Gastrocnemius medialis (tissue), 4 donors: ENCODE measurements around the gene XRRA1. TPM values are rescaled to one million over a fixed set of nuclear protein-coding genes. Genes with fewer than 3 reads are reported as not detected.

ENCODE experiments used
- ATAC-seq, 2 donors: fragments of 150-250 bp; one replicate each; pipeline ENCODE4 v1.9.1; 2016
- DNase-seq, 2 donors: peaks; one replicate each; pipeline ENCODE4 v3.0.0-alpha.2; 2019
- H3K27ac ChIP-seq, 4 donors: fragments of 200-600 bp; sonication (generic); 1 replicate in 1 of 4; 2 replicates in 3 of 4; pipeline ENCODE4 v1.5.1; 2016 to 2018; ENCODE audit warnings: mild to moderate bottlenecking in 2 of 4, moderate library complexity in 1 of 4
- H3K27me3 ChIP-seq, 3 donors: fragments of 200-600 bp; sonication (generic) in 2 of 3; 1 replicate in 1 of 3; 2 replicates in 2 of 3; pipeline versions ENCODE4 v1.5.1 to v1.6.0; 2016 to 2019; ENCODE audit warnings: mild to moderate bottlenecking in 1 of 3, moderate library complexity in 1 of 3
- H3K36me3 ChIP-seq, 2 donors: fragments of 200-600 bp; sonication (generic) in 1 of 2; one replicate each; pipeline ENCODE4 v1.5.1; 2017 to 2018
- H3K4me1 ChIP-seq, 2 donors: fragments of 200-600 bp; sonication (generic) in 1 of 2; one replicate each; pipeline ENCODE4 v1.5.1; 2016 to 2017; ENCODE audit warnings: mild to moderate bottlenecking in 2 of 2
- H3K4me3 ChIP-seq, 4 donors: fragments of 200-600 bp; sonication (generic) in 3 of 4; 1 replicate in 1 of 4; 2 replicates in 3 of 4; pipeline ENCODE4 v1.5.1; 2016 to 2019; ENCODE audit warnings: mild to moderate bottlenecking in 2 of 4
- H3K9me3 ChIP-seq, 3 donors: fragments of 200-600 bp; sonication (generic) in 2 of 3; 1 replicate in 1 of 3; 2 replicates in 2 of 3; pipeline ENCODE4 v1.5.1; 2016 to 2019
- CTCF ChIP-seq, 5 experiments: fragments of 450-650 bp in 3 of 5; fragments of 200-600 bp in 2 of 5; sonication (generic) in 2 of 5; IDR thresholded peaks in 4 of 5; conservative IDR thresholded peaks in 1 of 5; 1 replicate in 4 of 5; 2 replicates in 1 of 5; pipeline ENCODE4 v1.5.1; 2016 to 2019; ENCODE audit warnings: antibody characterized with exemption in 5 of 5, mild to moderate bottlenecking in 3 of 5, moderate library complexity in 3 of 5
- POLR2A ChIP-seq, 2 donors: fragments of 450-650 bp; IDR thresholded peaks; one replicate each; pipeline ENCODE4 v1.6.1; 2017; ENCODE audit warnings: antibody characterized with exemption in 2 of 2, mild to moderate bottlenecking in 2 of 2, moderate library complexity in 2 of 2
- in situ Hi-C, 4 donors: fragments of 200-750 bp; cut with MboI; loops; one replicate each; pipeline versions ENCODE4 v1.15.0 to v1.8.0; 2017; ENCODE audit warnings: low sequenced_read_pairs in 4 of 4
- intact Hi-C: fragments of 100-400 bp; cut with DNase I; formaldehyde crosslinking; loops from one replicate; pipeline ENCODE4 v1.15.1; 2023; ENCODE audit warnings: low total_unique reads
- total RNA-seq, 4 donors: library from RNA; depleted of rRNA; stranded (reverse); fragments of >200 nt; gene quantifications; one replicate each; pipeline versions ENCODE4 v1.1.0 to v1.2.3, GENCODE V29; 2016

Gene XRRA1
- total RNA-seq, 4 donors from 2014 or later: 7.8 to 16.8 (median 8.8) TPM

GRCh38 chr11:74954199-74954598 is 5.3 kb upstream of the XRRA1 start:
- H3K27ac ChIP-seq: no peak overlapping the region
- no peaks in the 10 kb centered on the region for H3K27me3 ChIP-seq
- no peak overlapping the region for H3K4me3 ChIP-seq
- DNase-seq (no peak), ATAC-seq (no peak)
- peaks cover 51 to 57% of the 10 kb centered on the region in 2 donors for H3K4me1 ChIP-seq
- no peak for TF ChIP-seq POLR2A (IDR thresholded peaks at IDR 0.05)
- no peak for TF ChIP-seq CTCF (IDR thresholded peaks at IDR 0.05 in 4 of 5, conservative IDR thresholded peaks at IDR 0.05 in 1 of 5)
- in situ Hi-C loops (loop anchor here in 1 of 4 donors (5.0 kb wide), 1 partner anchor 73 kb away; no protein-coding TSS in a partner anchor), intact Hi-C loops (no loop called here)
- H3K9me3 ChIP-seq: no peaks in the 10 kb centered on the region
- peaks cover 0 to 6% of the 10 kb centered on the region in 2 donors for H3K36me3 ChIP-seq

DNA sequence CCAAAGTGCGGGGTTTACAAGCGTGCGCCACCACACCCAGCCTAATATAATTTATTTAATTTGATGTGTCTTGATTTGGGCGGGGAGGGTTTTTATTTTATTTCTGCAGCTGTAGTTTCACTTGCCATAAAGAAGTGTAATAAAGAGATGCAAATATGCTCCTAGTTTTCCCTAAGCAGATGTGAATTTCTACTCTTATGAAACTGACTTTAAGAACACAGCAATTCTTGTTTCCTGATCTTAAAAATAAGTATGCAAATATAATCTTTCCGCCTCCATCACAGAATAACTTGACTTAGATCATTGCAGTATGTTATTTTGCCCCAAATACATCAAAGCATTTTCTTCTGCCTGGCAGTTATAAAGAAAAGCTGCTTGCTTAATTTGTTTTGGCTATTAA is 4.6 kb upstream of the XRRA1 start:
- DNase-seq: no peak
- TF ChIP-seq CTCF (IDR thresholded peaks at IDR 0.05 in 4 of 5, conservative IDR thresholded peaks at IDR 0.05 in 1 of 5): no peak
- no peak for TF ChIP-seq POLR2A (IDR thresholded peaks at IDR 0.05)
- H3K27ac ChIP-seq: no peak overlapping the region
- intact Hi-C loops: no loop called here
- H3K9me3 ChIP-seq: no peaks in the 10 kb centered on the region
- no peak overlapping the region for H3K4me3 ChIP-seq
- H3K27me3 ChIP-seq: no peaks in the 10 kb centered on the region
- H3K36me3 ChIP-seq: peaks cover 0 to 6% of the 10 kb centered on the region in 2 donors
- peaks cover 47 to 55% of the 10 kb centered on the region in 2 donors for H3K4me1 ChIP-seq
- in situ Hi-C loops: loop anchor here in 1 of 4 donors (5.0 kb wide), 1 partner anchor 74 kb away; no protein-coding TSS in a partner anchor
- ATAC-seq: no peak

DNA sequence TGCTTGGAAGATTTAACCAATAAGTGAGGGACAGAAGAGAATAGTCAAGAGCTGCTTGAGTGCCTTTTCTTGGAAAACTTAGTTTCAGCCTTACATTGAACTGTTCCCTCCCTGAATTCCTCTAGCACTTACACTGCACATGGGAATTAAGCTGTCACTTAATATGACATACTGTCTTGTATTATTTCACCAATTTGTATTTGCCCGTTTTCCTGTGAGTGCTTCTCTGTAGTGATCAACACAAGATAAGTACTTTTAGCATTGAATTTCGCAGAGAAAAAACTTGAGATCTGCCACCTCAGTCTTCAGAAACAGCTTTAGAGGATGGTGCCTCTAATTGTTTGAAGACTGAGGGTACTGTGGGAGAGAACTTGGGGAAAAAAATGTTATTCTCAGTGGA is 3.9 kb upstream of the XRRA1 start:
- H3K27me3 ChIP-seq: no peaks in the 10 kb centered on the region
- no peak overlapping the region for H3K4me3 ChIP-seq
- peaks cover 49 to 55% of the 10 kb centered on the region in 2 donors for H3K4me1 ChIP-seq
- in situ Hi-C loops: loop anchor here in 1 of 4 donors (5.0 kb wide), 1 partner anchor 75 kb away; no protein-coding TSS in a partner anchor
- H3K36me3 ChIP-seq: peaks cover 0 to 6% of the 10 kb centered on the region in 2 donors
- DNase-seq: no peak
- ATAC-seq: no peak
- intact Hi-C loops: no loop called here
- peak overlapping the region in 2 of 4 donors; percentile 4 to 5 for H3K27ac ChIP-seq
- no peaks in the 10 kb centered on the region for H3K9me3 ChIP-seq
- TF ChIP-seq POLR2A (IDR thresholded peaks at IDR 0.05): no peak
- no peak for TF ChIP-seq CTCF (IDR thresholded peaks at IDR 0.05 in 4 of 5, conservative IDR thresholded peaks at IDR 0.05 in 1 of 5)

DNA sequence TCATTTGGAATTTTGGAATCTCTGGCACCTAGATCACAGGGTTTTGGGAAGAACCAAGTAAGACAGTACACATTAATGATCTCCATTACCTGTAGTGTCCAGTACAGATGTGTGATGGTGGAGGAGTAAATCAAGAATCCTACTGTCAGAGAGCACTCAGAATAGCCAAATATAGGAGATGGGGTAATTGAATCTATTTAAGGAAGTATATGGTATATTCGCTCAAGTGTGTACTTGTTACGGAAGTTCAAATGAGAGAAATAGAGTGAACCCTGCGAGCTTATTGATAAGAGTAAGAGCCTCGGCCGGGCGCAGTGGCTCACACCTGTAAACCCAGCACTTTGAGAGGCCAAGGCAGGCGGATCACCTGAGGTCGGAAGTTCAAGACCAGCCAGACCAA is 2.3 kb upstream of the XRRA1 start:
- in situ Hi-C loops (loop anchor here in 1 of 4 donors (5.0 kb wide), 1 partner anchor 76 kb away; no protein-coding TSS in a partner anchor), intact Hi-C loops (no loop called here)
- DNase-seq: no peak

More for the DNA sequence above, 2.3 kb upstream of the XRRA1 start:
- Histone ChIP-seq H3K27ac (peak overlapping the region in 1 of 4 donors; percentile 92), H3K36me3 (peaks cover 0 to 6% of the 10 kb centered on the region in 2 donors), H3K27me3 (no peaks in the 10 kb centered on the region), H3K9me3 (no peaks in the 10 kb centered on the region), H3K4me3 (no peak overlapping the region), H3K4me1 (peaks cover 41 to 48% of the 10 kb centered on the region in 2 donors)
- no peak for ATAC-seq
- TF ChIP-seq CTCF (IDR thresholded peaks at IDR 0.05 in 4 of 5, conservative IDR thresholded peaks at IDR 0.05 in 1 of 5) (no peak), POLR2A (IDR thresholded peaks at IDR 0.05) (no peak)
